Astrocyte (in vitro differentiated cells and primary cell): ENCODE data around the gene RAX2. TPM values are rescaled to one million over a fixed set of nuclear protein-coding genes. Genes with fewer than 3 reads are reported as not detected.

Experiments
- DNase-seq: peaks from one replicate; pipeline ENCODE4 v3.0.0-alpha.2; 2010; ENCODE audit warnings: low read depth
- FAIRE-seq: peaks from 2 replicates; lab custom pipeline; 2011; peaks lifted over from hg19 to GRCh38; lab: Jason Lieb, UNC
- H2AFZ ChIP-seq: 2 replicates; pipeline ENCODE4 v1.6.0; 2012; ENCODE audit warnings: low read depth, low read length, inconsistent platforms
- H3K27ac ChIP-seq: 2 replicates; pipeline ENCODE4 v1.5.1; 2011; ENCODE audit warnings: low read depth, low read length, inconsistent platforms
- H3K27me3 ChIP-seq: 2 replicates; pipeline ENCODE4 v1.6.0; 2011; ENCODE audit warnings: low read length, inconsistent platforms; ENCODE audit not compliant: insufficient read depth
- H3K36me3 ChIP-seq: 2 replicates; pipeline ENCODE4 v1.5.1; 2011; ENCODE audit warnings: low read length, inconsistent platforms; ENCODE audit not compliant: insufficient read depth
- H3K4me1 ChIP-seq: 2 replicates; pipeline ENCODE4 v1.5.1; 2011; ENCODE audit warnings: low read length, inconsistent platforms; ENCODE audit not compliant: insufficient read depth
- H3K4me2 ChIP-seq: 2 replicates; pipeline ENCODE4 v1.6.0; 2012; ENCODE audit warnings: low read length, inconsistent platforms
- H3K4me3 ChIP-seq: 2 replicates; pipeline ENCODE4 v1.5.1; 2011; ENCODE audit warnings: low read depth, mild to moderate bottlenecking, low read length, inconsistent platforms; ENCODE audit not compliant: insufficient read depth
- H3K79me2 ChIP-seq: 2 replicates; pipeline ENCODE4 v1.6.0; 2012; ENCODE audit warnings: mild to moderate bottlenecking, low read length, inconsistent platforms; ENCODE audit not compliant: insufficient read depth
- H3K9ac ChIP-seq: 2 replicates; pipeline ENCODE4 v1.6.0; 2012; ENCODE audit warnings: mild to moderate bottlenecking, low read length, inconsistent platforms
- H3K9me3 ChIP-seq: 2 replicates; pipeline ENCODE4 v1.5.1; 2012; ENCODE audit warnings: low read depth, mild to moderate bottlenecking, low read length, inconsistent platforms; ENCODE audit not compliant: insufficient read depth
- H4K20me1 ChIP-seq: 2 replicates; pipeline ENCODE4 v1.6.0; 2012; ENCODE audit warnings: low read length, inconsistent platforms; ENCODE audit not compliant: insufficient read depth
- H3K27ac Mint-ChIP-seq: one replicate; pipeline ENCODE4 v1.8.0; 2021; ENCODE audit warnings: mild to moderate bottlenecking, mixed read lengths; ENCODE audit not compliant: unreplicated experiment
- H3K27me3 Mint-ChIP-seq: one replicate; pipeline ENCODE4 v1.8.0; 2021; ENCODE audit warnings: low read depth, mixed read lengths; ENCODE audit not compliant: unreplicated experiment
- H3K36me3 Mint-ChIP-seq: one replicate; pipeline ENCODE4 v1.8.0; 2021; ENCODE audit warnings: low read depth, mixed read lengths; ENCODE audit not compliant: unreplicated experiment
- H3K4me1 Mint-ChIP-seq: one replicate; pipeline ENCODE4 v1.8.0; 2021; ENCODE audit warnings: low read depth, mixed read lengths; ENCODE audit not compliant: unreplicated experiment
- H3K4me3 Mint-ChIP-seq: one replicate; pipeline ENCODE4 v1.8.0; 2021; ENCODE audit warnings: mild to moderate bottlenecking, moderate library complexity, mixed read lengths; ENCODE audit not compliant: unreplicated experiment
- H3K9me3 Mint-ChIP-seq: one replicate; pipeline ENCODE4 v1.8.0; 2021; ENCODE audit warnings: mild to moderate bottlenecking, mixed read lengths; ENCODE audit not compliant: unreplicated experiment
- EZH2 ChIP-seq: IDR thresholded peaks from 2 replicates; pipeline ENCODE4 v1.6.1; 2012; ENCODE audit warnings: mild to moderate bottlenecking, low read length, inconsistent platforms; ENCODE audit not compliant: insufficient read depth
- total RNA-seq: library from RNA; stranded (reverse); gene quantifications from 2 replicates; pipeline ENCODE4 v1.2.1, GENCODE V29; 2021
- TF ChIP-seq, protein P1 (sequence below): IDR thresholded peaks from 2 replicates; pipeline ENCODE4 v1.5.1; 2011; ENCODE audit warnings: low read depth, mild to moderate bottlenecking, inconsistent platforms, low read length, moderate library complexity; ENCODE audit not compliant: insufficient read depth

RAX2 gene
- total RNA-seq, 1 donor from 2014 or later = not detected

DNA sequence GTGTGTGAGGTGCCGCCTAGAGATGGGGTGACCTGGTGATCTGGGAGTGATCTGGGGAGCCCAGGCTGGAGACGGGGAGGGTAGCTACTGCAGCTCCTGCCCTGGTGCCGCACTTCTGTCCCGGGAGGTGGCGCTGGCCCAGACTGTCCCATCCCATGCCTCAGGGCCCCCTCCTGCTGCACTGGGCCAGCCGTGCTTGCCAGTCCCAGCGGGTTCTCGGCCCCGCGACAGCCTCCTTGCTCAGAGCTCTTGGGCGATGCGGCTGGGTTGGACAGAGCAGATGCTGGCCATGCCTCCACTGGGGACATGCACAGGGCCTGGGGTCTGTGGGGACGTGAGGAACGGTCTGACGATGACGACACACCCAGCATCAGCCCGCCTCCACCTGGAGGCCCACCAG is 2.5 kb downstream of the RAX2 start:
- Mint-ChIP-seq H3K27me3 (peaks cover 15% of the 10 kb centered on the region), H3K4me3 (no peak overlapping the region), H3K9me3 (no peaks in the 10 kb centered on the region), H3K36me3 (peaks cover 3% of the 10 kb centered on the region), H3K27ac (no peak overlapping the region), H3K4me1 (no peaks in the 10 kb centered on the region)
- no peak for TF ChIP-seq EZH2
- TF ChIP-seq, protein P1, sequence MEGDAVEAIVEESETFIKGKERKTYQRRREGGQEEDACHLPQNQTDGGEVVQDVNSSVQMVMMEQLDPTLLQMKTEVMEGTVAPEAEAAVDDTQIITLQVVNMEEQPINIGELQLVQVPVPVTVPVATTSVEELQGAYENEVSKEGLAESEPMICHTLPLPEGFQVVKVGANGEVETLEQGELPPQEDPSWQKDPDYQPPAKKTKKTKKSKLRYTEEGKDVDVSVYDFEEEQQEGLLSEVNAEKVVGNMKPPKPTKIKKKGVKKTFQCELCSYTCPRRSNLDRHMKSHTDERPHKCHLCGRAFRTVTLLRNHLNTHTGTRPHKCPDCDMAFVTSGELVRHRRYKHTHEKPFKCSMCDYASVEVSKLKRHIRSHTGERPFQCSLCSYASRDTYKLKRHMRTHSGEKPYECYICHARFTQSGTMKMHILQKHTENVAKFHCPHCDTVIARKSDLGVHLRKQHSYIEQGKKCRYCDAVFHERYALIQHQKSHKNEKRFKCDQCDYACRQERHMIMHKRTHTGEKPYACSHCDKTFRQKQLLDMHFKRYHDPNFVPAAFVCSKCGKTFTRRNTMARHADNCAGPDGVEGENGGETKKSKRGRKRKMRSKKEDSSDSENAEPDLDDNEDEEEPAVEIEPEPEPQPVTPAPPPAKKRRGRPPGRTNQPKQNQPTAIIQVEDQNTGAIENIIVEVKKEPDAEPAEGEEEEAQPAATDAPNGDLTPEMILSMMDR = no peak
- Histone ChIP-seq H3K36me3 (no peaks in the 10 kb centered on the region), H3K27me3 (no peaks in the 10 kb centered on the region), H3K4me1 (no peaks in the 10 kb centered on the region), H3K9ac (no peak overlapping the region), H3K4me2 (no peak overlapping the region), H2AFZ (no peak overlapping the region), H3K4me3 (no peak overlapping the region), H3K27ac (no peak overlapping the region), H4K20me1 (no peaks in the 10 kb centered on the region), H3K79me2 (no peaks in the 10 kb centered on the region), H3K9me3 (no peaks in the 10 kb centered on the region)
- no peak for DNase-seq
- FAIRE-seq = no peak

DNA sequence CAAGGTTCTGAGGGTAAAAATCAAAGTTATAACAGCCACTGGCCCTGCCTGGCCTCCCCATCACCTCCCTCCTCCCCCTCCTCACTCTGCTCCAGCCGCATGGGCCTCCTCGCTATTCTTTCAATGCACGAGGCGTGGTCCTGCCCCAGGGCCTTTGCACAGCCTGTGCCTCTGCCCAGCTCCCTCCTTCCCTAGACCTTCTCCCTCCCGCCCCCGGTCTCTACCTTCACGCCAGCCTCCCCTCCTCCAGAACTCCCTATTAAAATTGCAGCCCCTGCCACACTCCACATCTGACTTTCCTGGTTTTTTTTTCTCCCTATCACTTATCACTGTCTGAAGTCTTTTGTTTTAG is 3.3 kb downstream of the RAX2 start:
- TF ChIP-seq EZH2 = no peak
- TF ChIP-seq, protein P1 = no peak
- H3K27ac ChIP-seq = no peak overlapping the region
- peaks cover 3% of the 10 kb centered on the region for H3K36me3 Mint-ChIP-seq
- H3K4me1 ChIP-seq = no peaks in the 10 kb centered on the region
- peaks cover 9% of the 10 kb centered on the region for H3K27me3 Mint-ChIP-seq
- H3K27ac Mint-ChIP-seq = peak overlapping the region; percentile 11
- no peaks in the 10 kb centered on the region for H3K27me3 ChIP-seq
- no peak overlapping the region for H3K4me3 ChIP-seq
- H3K4me3 Mint-ChIP-seq = no peak overlapping the region
- FAIRE-seq (no peak), DNase-seq (no peak)
- H3K79me2 ChIP-seq = no peaks in the 10 kb centered on the region
- H3K4me1 Mint-ChIP-seq = no peaks in the 10 kb centered on the region
- no peaks in the 10 kb centered on the region for H3K36me3 ChIP-seq
- H3K4me2 ChIP-seq = no peak overlapping the region
- no peak overlapping the region for H2AFZ ChIP-seq
- no peaks in the 10 kb centered on the region for H4K20me1 ChIP-seq
- H3K9ac ChIP-seq = no peak overlapping the region
- no peaks in the 10 kb centered on the region for H3K9me3 Mint-ChIP-seq
- H3K9me3 ChIP-seq = no peaks in the 10 kb centered on the region

DNA sequence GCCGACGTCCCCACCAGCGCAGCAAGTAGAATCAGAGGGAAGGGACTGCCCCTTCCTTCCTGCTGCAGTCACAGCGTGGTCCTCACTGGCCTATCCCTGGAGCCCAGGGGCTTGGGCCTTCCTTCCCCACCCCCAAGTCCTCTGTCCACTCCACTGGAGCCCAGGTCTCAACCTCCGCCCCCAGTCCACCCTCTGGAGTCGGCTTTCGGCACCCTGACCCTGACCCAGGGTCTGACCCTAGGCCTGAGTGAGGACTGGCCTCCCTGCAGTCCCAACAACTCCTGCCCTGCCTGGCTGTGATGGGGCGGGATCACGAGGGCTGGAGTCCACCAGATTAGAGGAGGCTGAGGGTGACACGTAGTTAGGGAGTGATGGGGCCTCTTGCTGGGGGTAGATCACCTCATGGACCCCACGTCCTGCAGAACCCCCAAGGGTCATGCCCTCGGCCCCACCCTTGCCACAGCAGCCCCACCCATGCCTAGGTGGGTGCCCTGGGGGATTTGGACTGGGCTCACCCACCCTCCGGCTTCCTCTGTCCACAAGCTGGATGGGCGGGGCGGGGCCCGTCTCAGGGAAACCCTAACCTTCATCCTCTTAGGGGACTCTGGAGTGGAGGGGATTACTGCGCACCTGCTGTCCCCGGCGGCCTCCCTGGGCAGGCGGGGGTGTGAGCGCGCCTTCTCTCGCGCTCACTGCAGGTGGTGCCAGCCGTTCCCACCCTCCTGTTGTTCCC is 3.8 kb downstream of the RAX2 start:
- FAIRE-seq (no peak), DNase-seq (no peak)
- Histone ChIP-seq H3K79me2 (peaks cover 4% of the 10 kb centered on the region), H3K36me3 (no peaks in the 10 kb centered on the region), H4K20me1 (no peaks in the 10 kb centered on the region), H3K4me1 (peaks cover 2% of the 10 kb centered on the region), H2AFZ (no peak overlapping the region), H3K27me3 (no peaks in the 10 kb centered on the region), H3K27ac (no peak overlapping the region), H3K9ac (no peak overlapping the region), H3K4me3 (no peak overlapping the region), H3K9me3 (no peaks in the 10 kb centered on the region), H3K4me2 (no peak overlapping the region)
- Mint-ChIP-seq H3K27ac (no peak overlapping the region), H3K36me3 (peaks cover 3% of the 10 kb centered on the region), H3K9me3 (no peaks in the 10 kb centered on the region), H3K4me3 (no peak overlapping the region), H3K27me3 (peaks cover 5% of the 10 kb centered on the region), H3K4me1 (no peaks in the 10 kb centered on the region)
- TF ChIP-seq EZH2 = no peak
- TF ChIP-seq, protein P1 = no peak
